Measurements from ENCODE around the gene NEK10.

NEK10 gene

GRCh38 chr3:27090275-27091041, 278.7 kb downstream of the NEK10 start:
- no peak for DNase-seq

GRCh38 chr3:27089645-27090044, 279.5 kb downstream of the NEK10 start:
- DNase-seq: no peak

- DNase-seq: no peak
Observed at GRCh38 chr3:27089068-27089467, 280.1 kb downstream of the NEK10 start.

GRCh38 chr3:27085829-27086730, 283.1 kb downstream of the NEK10 start:
- DNase-seq: no peak

- DNase-seq: no peak
Observed at GRCh38 chr3:27081992-27082607, 287.1 kb downstream of the NEK10 start.

GRCh38 chr3:27081566-27081965, 287.6 kb downstream of the NEK10 start:
- DNase-seq: no peak

- DNase-seq: no peak
Observed at GRCh38 chr3:27080258-27080525, 289.0 kb downstream of the NEK10 start.

- no peak for DNase-seq
Observed at GRCh38 chr3:27079427-27080257, 289.5 kb downstream of the NEK10 start.

- DNase-seq: no peak
Observed at GRCh38 chr3:27078246-27078913, 290.8 kb downstream of the NEK10 start.

- DNase-seq: no peak
Observed at GRCh38 chr3:27076815-27077630, 292.2 kb downstream of the NEK10 start.

- DNase-seq: no peak
Observed at GRCh38 chr3:27074914-27075313, 294.3 kb downstream of the NEK10 start.

- no peak for DNase-seq
Observed at GRCh38 chr3:27073912-27074311, 295.3 kb downstream of the NEK10 start.

GRCh38 chr3:27072810-27073651, 296.2 kb downstream of the NEK10 start:
- DNase-seq: no peak

GRCh38 chr3:27060336-27060735, 308.8 kb downstream of the NEK10 start:
- DNase-seq: no peak

Measured in stimulated activated CD4-positive, alpha-beta T cell treated with anti-CD3 and anti-CD28 coated beads, Interleukin-2, amount 100 ng/mL, for 48 hours (primary cell).